SH-SY5Y (cell line): Measurements from ENCODE around the gene DMAC1.

Source experiments
- GATA2 ChIP-seq: IDR thresholded peaks from 2 replicates; pipeline ENCODE4 v1.6.1; 2011; ENCODE audit warnings: mild to moderate bottlenecking, low read depth, low read length
- GATA3 ChIP-seq: IDR thresholded peaks from 2 replicates; pipeline ENCODE4 v1.6.1; 2011; ENCODE audit warnings: low read depth, mild to moderate bottlenecking, low read length, moderate library complexity

The DMAC1 gene

GRCh38 chr9:7790819-7791182 lies 8.8 kb downstream of the DMAC1 start:
- TF ChIP-seq GATA2 (no peak), GATA3 (no peak)

- TF ChIP-seq GATA3 = no peak
- peak; percentile 51 for TF ChIP-seq GATA2
These were observed 9.4 kb downstream of the DMAC1 start for GRCh38 chr9:7790022-7790818.

GRCh38 chr9:7788772-7789171 lies 10.8 kb downstream of the DMAC1 start:
- TF ChIP-seq GATA3 (no peak), GATA2 (no peak)

- TF ChIP-seq GATA2 (no peak), GATA3 (no peak)
These were observed 13.8 kb downstream of the DMAC1 start for GRCh38 chr9:7785813-7786212.

DNA sequence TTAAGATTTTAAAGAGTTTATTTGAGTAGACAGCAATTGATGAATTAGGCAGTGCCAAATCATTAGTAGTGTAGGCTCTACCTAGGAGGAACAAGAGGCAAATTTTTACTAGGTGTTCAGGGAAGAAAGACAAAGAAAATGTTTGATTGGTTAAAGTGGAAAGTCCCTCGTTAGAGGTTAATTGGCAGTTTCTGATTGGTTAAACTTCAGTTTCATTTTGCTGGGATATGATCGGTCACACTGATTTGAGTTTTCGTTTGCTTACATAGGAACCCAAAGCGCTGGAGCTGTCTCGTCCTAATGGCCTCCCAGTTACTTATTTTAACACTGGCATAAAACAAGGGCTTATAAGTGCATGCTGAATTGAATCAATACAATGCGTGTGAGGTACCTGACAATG lies 15.1 kb downstream of the DMAC1 start:
- TF ChIP-seq GATA3 (no peak), GATA2 (no peak)

GRCh38 chr9:7783635-7784063 lies 15.9 kb downstream of the DMAC1 start:
- TF ChIP-seq GATA3 (no peak), GATA2 (no peak)

- TF ChIP-seq GATA3 (no peak), GATA2 (no peak)
These were observed 17.0 kb downstream of the DMAC1 start for GRCh38 chr9:7782400-7783120.

DNA sequence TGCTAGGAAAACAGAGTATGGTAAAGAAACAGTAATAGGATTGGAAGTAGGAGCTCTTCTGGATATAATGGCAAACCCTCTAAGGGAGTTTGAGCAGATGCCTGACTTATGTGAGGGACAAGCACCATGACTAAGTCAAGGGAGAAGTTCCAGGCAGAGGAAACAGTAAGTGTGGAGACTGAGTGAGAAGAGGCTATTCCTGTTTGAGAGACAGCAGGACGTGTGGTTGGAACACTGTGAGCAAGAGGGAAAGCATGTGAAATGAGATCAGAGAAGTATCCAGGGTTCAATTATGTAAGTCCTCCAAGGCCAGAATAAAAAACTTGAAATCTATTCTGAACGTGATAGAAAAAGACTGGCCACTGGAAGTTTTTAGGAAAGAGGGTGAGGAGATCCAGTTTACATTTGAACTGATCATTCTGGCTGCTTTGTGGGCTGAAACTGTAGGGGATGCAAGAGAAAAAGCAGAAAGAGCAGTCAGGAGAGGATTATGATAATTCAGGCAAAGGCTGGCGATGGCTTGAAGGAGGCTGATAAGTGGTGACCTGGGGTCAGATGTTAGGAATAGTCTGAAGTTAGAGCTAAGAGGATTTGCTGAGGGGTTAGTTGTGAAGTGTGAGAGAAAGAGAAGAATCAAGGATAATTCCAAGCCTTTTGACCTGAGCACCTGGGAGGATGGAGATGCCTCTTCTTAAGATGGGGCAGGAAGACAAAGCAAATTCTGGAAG lies 19.2 kb downstream of the DMAC1 start:
- TF ChIP-seq GATA2 (no peak), GATA3 (no peak)

- no peak for TF ChIP-seq GATA2
- no peak for TF ChIP-seq GATA3
These were observed 20.6 kb downstream of the DMAC1 start for GRCh38 chr9:7778851-7779600.

DNA sequence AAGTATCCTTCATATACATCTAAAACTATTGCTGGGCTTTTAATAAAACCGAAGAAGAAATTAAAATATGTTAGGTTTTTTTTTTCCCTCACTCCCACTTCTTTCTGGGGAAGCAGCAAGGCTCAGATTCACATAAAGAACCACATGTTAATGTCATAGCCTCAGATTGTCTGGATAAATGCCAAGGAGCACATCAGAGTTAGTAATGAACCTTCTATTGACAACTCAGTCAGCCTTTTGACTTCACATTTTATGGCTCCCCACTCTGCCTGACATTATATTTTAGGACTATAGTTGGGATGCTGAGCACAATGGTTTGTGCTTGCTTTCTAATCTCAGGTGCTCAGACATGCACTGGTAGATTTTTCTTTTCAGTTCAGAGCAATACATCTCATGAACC lies 21.8 kb downstream of the DMAC1 start:
- TF ChIP-seq GATA2 (no peak), GATA3 (no peak)

DNA sequence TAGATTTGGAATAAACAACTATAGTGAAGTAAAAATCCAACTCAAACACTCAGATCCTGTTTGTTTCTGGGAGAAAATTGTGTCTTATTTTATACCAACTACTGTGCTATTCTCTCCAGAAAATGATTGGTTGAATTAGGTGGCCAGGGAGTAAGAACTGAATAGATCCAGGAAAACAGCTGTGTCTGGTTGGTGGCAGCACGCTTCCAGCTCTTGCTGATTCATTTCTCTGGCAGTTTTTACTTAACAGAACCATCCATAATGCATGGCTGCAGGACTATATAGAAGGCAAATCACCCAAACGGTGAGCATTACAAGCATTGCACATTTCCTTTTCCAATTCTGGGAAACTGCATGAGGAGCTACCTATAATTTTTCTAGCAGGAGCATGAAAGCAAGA lies 29.5 kb downstream of the DMAC1 start:
- no peak for TF ChIP-seq GATA3
- no peak for TF ChIP-seq GATA2

- no peak for TF ChIP-seq GATA3
- TF ChIP-seq GATA2 = no peak
These were observed 37.0 kb downstream of the DMAC1 start for GRCh38 chr9:7762600-7762999.

DNA sequence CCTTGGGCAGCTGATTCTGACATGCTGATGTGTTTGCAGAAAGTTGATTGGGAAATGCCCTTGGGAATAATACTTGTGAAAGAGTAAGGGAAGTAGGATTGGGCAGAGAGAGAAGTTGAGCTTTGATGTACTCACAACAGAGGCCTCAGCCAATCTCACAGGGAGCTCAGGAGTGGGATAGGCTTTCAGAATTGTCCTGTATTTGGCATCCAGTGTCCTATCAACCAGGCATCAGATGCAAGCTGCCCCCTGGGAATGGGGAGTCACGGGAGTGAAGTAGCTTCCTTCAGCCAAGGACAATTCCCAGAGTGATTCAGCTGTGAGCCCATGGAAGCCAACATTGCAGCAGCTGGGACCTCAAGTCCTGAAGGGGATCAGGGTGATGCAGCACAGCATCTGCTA lies 39.6 kb downstream of the DMAC1 start:
- no peak for TF ChIP-seq GATA3
- TF ChIP-seq GATA2 = no peak

DNA sequence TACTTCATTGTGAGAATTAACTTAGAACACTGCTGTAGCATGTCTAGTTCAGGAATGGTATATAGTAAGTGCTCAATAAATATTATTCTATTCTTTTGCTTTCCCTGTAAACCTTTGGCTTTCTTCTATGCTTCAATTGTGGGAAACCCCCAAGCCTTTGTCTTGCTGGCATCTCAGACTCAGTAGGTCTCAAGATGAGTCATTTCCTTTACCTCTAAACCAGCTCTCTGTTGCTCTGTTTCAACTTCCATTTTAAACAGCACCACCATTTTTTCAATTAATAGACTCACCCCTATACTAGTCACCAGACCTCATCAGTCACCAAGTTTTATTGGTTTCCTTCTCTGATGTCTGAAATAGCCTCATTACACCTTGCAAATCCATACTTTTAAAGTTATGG lies 43.5 kb downstream of the DMAC1 start:
- TF ChIP-seq GATA3 (no peak), GATA2 (no peak)
